AG10803 (cell line): ENCODE data around the gene RARS2.

Experiments used
- DNase-seq: peaks from one replicate; pipeline ENCODE4 v3.0.0; 2010; ENCODE audit warnings: low read depth
- H3K4me3 ChIP-seq: 2 replicates; pipeline ENCODE4 v1.5.1; 2011; ENCODE audit warnings: mild to moderate bottlenecking, low read length, control low read depth
- CTCF ChIP-seq: conservative IDR thresholded peaks from 2 replicates; pipeline ENCODE4 v1.5.1; 2011; ENCODE audit warnings: mild to moderate bottlenecking, low read length, control low read depth, inconsistent platforms

Gene RARS2

GRCh38 chr6:87553159-87553765, 36.5 kb downstream of the RARS2 start:
- H3K4me3 ChIP-seq: no peak overlapping the region
- peak; percentile 17 for DNase-seq
- no peak for TF ChIP-seq CTCF

GRCh38 chr6:87551799-87552198, 38.0 kb downstream of the RARS2 start:
- no peak for TF ChIP-seq CTCF
- no peak for DNase-seq
- no peak overlapping the region for H3K4me3 ChIP-seq

GRCh38 chr6:87544474-87544735, 45.4 kb downstream of the RARS2 start:
- no peak for TF ChIP-seq CTCF
- H3K4me3 ChIP-seq: no peak overlapping the region
- DNase-seq: no peak

- no peak for DNase-seq
- no peak overlapping the region for H3K4me3 ChIP-seq
These were observed 45.9 kb downstream of the RARS2 start for GRCh38 chr6:87543696-87544473.

DNA sequence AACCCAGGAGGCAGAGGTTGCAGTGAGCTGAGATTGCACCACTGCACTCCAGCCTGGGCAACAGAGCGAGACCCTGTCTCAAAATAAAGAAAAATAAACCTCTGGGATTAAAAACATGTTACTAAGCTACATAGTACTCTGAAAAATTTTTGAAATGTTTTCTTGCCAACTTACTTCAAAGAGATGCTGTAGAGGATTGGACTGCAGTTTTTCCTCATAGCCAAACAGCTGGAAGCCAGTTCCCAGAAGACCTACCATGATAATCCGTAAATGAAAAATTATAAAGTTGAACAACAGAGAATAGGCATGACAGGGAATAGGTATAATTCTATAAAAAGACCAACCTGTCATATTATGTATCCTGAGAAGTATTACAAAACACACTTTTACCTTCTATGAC, 48.0 kb downstream of the RARS2 start:
- DNase-seq: peak; percentile 3
- no peak for TF ChIP-seq CTCF
- no peak overlapping the region for H3K4me3 ChIP-seq

More at GRCh38 chr6:87543696-87544473, 45.9 kb downstream of the RARS2 start:
- TF ChIP-seq CTCF: no peak

- H3K4me3 ChIP-seq: no peak overlapping the region
- DNase-seq: no peak
- TF ChIP-seq CTCF: no peak
These were observed 48.7 kb downstream of the RARS2 start for GRCh38 chr6:87541041-87541440.

GRCh38 chr6:87540539-87540938, 49.2 kb downstream of the RARS2 start:
- no peak for TF ChIP-seq CTCF
- no peak for DNase-seq
- no peak overlapping the region for H3K4me3 ChIP-seq
